KMS-11 (cell line): ENCODE measurements around the gene CBL.

Experiments
- H2AFZ ChIP-seq: fragments of 200-600 bp; sonication (generic); 2 replicates; pipeline ENCODE4 v1.6.1; 2016; ENCODE audit warnings: antibody characterized with exemption, mixed run types, low read depth
- H3K27ac ChIP-seq: fragments of 200-600 bp; sonication (generic); 2 replicates; pipeline ENCODE4 v1.6.1; 2016; ENCODE audit warnings: mild to moderate bottlenecking, mixed run types
- H3K27me3 ChIP-seq: fragments of 200-600 bp; sonication (generic); 2 replicates; pipeline ENCODE4 v1.6.1; 2017; ENCODE audit warnings: mild to moderate bottlenecking, low read depth, mixed run types, moderate library complexity; ENCODE audit not compliant: insufficient read depth
- H3K36me3 ChIP-seq: fragments of 200-600 bp; sonication (generic); 2 replicates; pipeline ENCODE4 v1.6.1; 2017; ENCODE audit warnings: mild to moderate bottlenecking, mixed run types; ENCODE audit not compliant: insufficient read depth
- H3K4me1 ChIP-seq: fragments of 200-600 bp; sonication (generic); 2 replicates; pipeline ENCODE4 v1.6.1; 2016; ENCODE audit warnings: mild to moderate bottlenecking, low read depth, mixed run types; ENCODE audit not compliant: poor library complexity, severe bottlenecking
- H3K4me2 ChIP-seq: fragments of 200-600 bp; sonication (generic); 2 replicates; pipeline ENCODE4 v1.7.0; 2016; ENCODE audit warnings: mild to moderate bottlenecking, mixed run types
- H3K4me3 ChIP-seq: fragments of 200-600 bp; sonication (generic); IDR thresholded peaks from 2 replicates; pipeline ENCODE4 v1.6.1; 2017; ENCODE audit warnings: low read depth, low read length, mixed read lengths; ENCODE audit not compliant: insufficient read depth
- H3K79me2 ChIP-seq: fragments of 200-600 bp; sonication (generic); 2 replicates; pipeline ENCODE4 v1.6.1; 2016; ENCODE audit warnings: low read depth, mixed run types; ENCODE audit not compliant: insufficient read depth
- H3K9ac ChIP-seq: fragments of 200-600 bp; sonication (generic); 2 replicates; pipeline ENCODE4 v1.6.1; 2016; ENCODE audit warnings: mild to moderate bottlenecking, mixed run types
- H4K20me1 ChIP-seq: fragments of 200-600 bp; sonication (generic); 2 replicates; pipeline ENCODE4 v1.6.1; 2016; ENCODE audit warnings: mild to moderate bottlenecking, mixed run types; ENCODE audit not compliant: insufficient read depth
- CTCF ChIP-seq: fragments of 200-600 bp; sonication (generic); conservative IDR thresholded peaks from 2 replicates; pipeline ENCODE4 v1.6.1; 2017; ENCODE audit warnings: low read depth, mild to moderate bottlenecking, antibody characterized with exemption, low read length, moderate library complexity, mixed read lengths

The CBL gene

GRCh38 chr11:119303227-119303718, 97.1 kb downstream of the CBL start:
- Histone ChIP-seq H3K9ac (no peak overlapping the region), H3K4me2 (no peak overlapping the region), H4K20me1 (no peaks in the 10 kb centered on the region), H3K79me2 (no peaks in the 10 kb centered on the region), H3K4me1 (no peaks in the 10 kb centered on the region), H3K4me3 (no peak overlapping the region), H2AFZ (no peak overlapping the region), H3K27ac (no peak overlapping the region), H3K27me3 (no peaks in the 10 kb centered on the region), H3K36me3 (no peaks in the 10 kb centered on the region)
- TF ChIP-seq CTCF, result no peak

- H3K27ac ChIP-seq, result no peak overlapping the region
These were observed 99.6 kb downstream of the CBL start for GRCh38 chr11:119305556-119306372.

GRCh38 chr11:119306373-119306890, 100.3 kb downstream of the CBL start:
- H3K79me2 ChIP-seq, result no peaks in the 10 kb centered on the region
- H2AFZ ChIP-seq, result no peak overlapping the region
- no peaks in the 10 kb centered on the region for H3K36me3 ChIP-seq
- H3K4me2 ChIP-seq, result no peak overlapping the region
- H3K27me3 ChIP-seq, result no peaks in the 10 kb centered on the region
- H3K4me1 ChIP-seq, result no peaks in the 10 kb centered on the region
- H3K9ac ChIP-seq, result no peak overlapping the region
- no peak for TF ChIP-seq CTCF
- H3K27ac ChIP-seq, result no peak overlapping the region
- no peak overlapping the region for H3K4me3 ChIP-seq
- H4K20me1 ChIP-seq, result no peaks in the 10 kb centered on the region

More at GRCh38 chr11:119305556-119306372, 99.6 kb downstream of the CBL start:
- H3K4me2 ChIP-seq, result no peak overlapping the region
- no peak overlapping the region for H3K9ac ChIP-seq
- H3K79me2 ChIP-seq, result no peaks in the 10 kb centered on the region
- H4K20me1 ChIP-seq, result no peaks in the 10 kb centered on the region
- no peaks in the 10 kb centered on the region for H3K4me1 ChIP-seq
- H3K4me3 ChIP-seq, result no peak overlapping the region
- H3K27me3 ChIP-seq, result no peaks in the 10 kb centered on the region
- H3K36me3 ChIP-seq, result no peaks in the 10 kb centered on the region
- no peak overlapping the region for H2AFZ ChIP-seq
- TF ChIP-seq CTCF, result no peak

GRCh38 chr11:119307219-119307618, 101.1 kb downstream of the CBL start:
- H3K4me2 ChIP-seq, result no peak overlapping the region
- H3K27me3 ChIP-seq, result no peaks in the 10 kb centered on the region
- no peak for TF ChIP-seq CTCF
- no peak overlapping the region for H3K4me3 ChIP-seq
- H2AFZ ChIP-seq, result no peak overlapping the region
- H3K4me1 ChIP-seq, result no peaks in the 10 kb centered on the region
- no peaks in the 10 kb centered on the region for H3K36me3 ChIP-seq
- no peak overlapping the region for H3K9ac ChIP-seq
- no peak overlapping the region for H3K27ac ChIP-seq
- H3K79me2 ChIP-seq, result no peaks in the 10 kb centered on the region
- no peaks in the 10 kb centered on the region for H4K20me1 ChIP-seq
